Measurements from ENCODE around the gene QKI. TPM values are rescaled to one million over a fixed set of nuclear protein-coding genes. Genes with fewer than 3 reads are reported as not detected.

Gene QKI
- total and polyA plus RNA-seq, 2 donors (not counting 3 experiments of a cell fraction or from before 2014, with no cell fraction given), result 178 to 232 TPM

GRCh38 chr6:163568275-163568674, 153.8 kb downstream of the QKI start:
- Histone ChIP-seq H4K20me1 (replicated peaks; ENCODE audit: control insufficient read depth, extremely low read depth, insufficient read depth, low read length) (peaks cover 4% of the 10 kb centered on the region), H3K9ac (replicated peaks; ENCODE audit: extremely low read depth, insufficient read depth, low read length) (no peak overlapping the region), H3K9me1 (replicated peaks; ENCODE audit: control insufficient read depth, extremely low read depth, insufficient read depth, low read length) (no peaks in the 10 kb centered on the region), H3K4me3 (replicated peaks in 1 of 3; ENCODE audit: insufficient read depth in 1 of 3, low read depth in 1 of 3, low read length in 3 of 3) (no peak overlapping the region), H3K36me3 (ENCODE audit: control insufficient read depth in 2 of 2, extremely low read depth in 1 of 2, insufficient read depth in 2 of 2, low read length in 2 of 2) (peaks cover 10% of the 10 kb centered on the region in 2 experiments), H3K27me3 (ENCODE audit: control insufficient read depth in 2 of 2, insufficient read depth in 2 of 2, low read length in 2 of 2) (no peaks in the 10 kb centered on the region), H3K27ac (ENCODE audit: insufficient read depth, low read depth, low read length) (no peak overlapping the region), H3K4me1 (ENCODE audit: control insufficient read depth, extremely low read depth, insufficient read depth, low read length) (peaks cover 7% of the 10 kb centered on the region), H3K79me2 (ENCODE audit: control insufficient read depth, insufficient read depth, low read length) (no peaks in the 10 kb centered on the region), H3K4me2 (ENCODE audit: insufficient read depth, low read length) (no peak overlapping the region), H2AFZ (ENCODE audit: low read depth, low read length) (no peak overlapping the region), H3K9me3 (replicated peaks; ENCODE audit: control insufficient read depth, insufficient read depth, low read length) (no peaks in the 10 kb centered on the region)
- CTCF ChIA-PET, result interaction anchor here (2.4 kb wide), 1 partner anchor 14 kb away, joined by 9 read pairs; no protein-coding TSS in a partner anchor
- intact Hi-C loops (cut with micrococcal nuclease), result no loop called here
- dilution Hi-C loops (cut with MboI; ENCODE audit: extremely low pct_ligation_motif_present, low sequenced_read_pairs), result no loop called here
- FAIRE-seq (no peak), DNase-seq (ENCODE audit: low read depth, low spot score) (no peak)
- POLR2A ChIA-PET, result no interaction called here
- BruUV-seq (replicated peaks), result no TSS peak
- TF ChIP-seq FOS (IDR thresholded peaks at IDR 0.05; ENCODE audit: borderline replicate concordance, insufficient read depth, low read length) (no peak), POLR2A (IDR thresholded peaks at IDR 0.05; ENCODE audit: low read depth, low read length) (no peak), MYC (IDR thresholded peaks at IDR 0.05; ENCODE audit: low read depth, low read length) (no peak), EZH2 (IDR thresholded peaks at IDR 0.05; ENCODE audit: borderline replicate concordance, low read depth, low read length, severe bottlenecking) (no peak)

GRCh38 chr6:163570579-163571231, 156.2 kb downstream of the QKI start:
- Histone ChIP-seq H3K9me1 (replicated peaks; ENCODE audit: control insufficient read depth, extremely low read depth, insufficient read depth, low read length) (no peaks in the 10 kb centered on the region), H3K27ac (ENCODE audit: insufficient read depth, low read depth, low read length) (no peak overlapping the region), H3K4me2 (ENCODE audit: insufficient read depth, low read length) (no peak overlapping the region), H3K4me3 (replicated peaks in 1 of 3; ENCODE audit: insufficient read depth in 1 of 3, low read depth in 1 of 3, low read length in 3 of 3) (no peak overlapping the region), H3K36me3 (ENCODE audit: control insufficient read depth in 2 of 2, extremely low read depth in 1 of 2, insufficient read depth in 2 of 2, low read length in 2 of 2) (peaks cover 5 to 7% of the 10 kb centered on the region in 2 experiments), H3K79me2 (ENCODE audit: control insufficient read depth, insufficient read depth, low read length) (no peaks in the 10 kb centered on the region), H2AFZ (ENCODE audit: low read depth, low read length) (no peak overlapping the region), H4K20me1 (replicated peaks; ENCODE audit: control insufficient read depth, extremely low read depth, insufficient read depth, low read length) (no peaks in the 10 kb centered on the region), H3K4me1 (ENCODE audit: control insufficient read depth, extremely low read depth, insufficient read depth, low read length) (peaks cover 7% of the 10 kb centered on the region), H3K9ac (replicated peaks; ENCODE audit: extremely low read depth, insufficient read depth, low read length) (no peak overlapping the region), H3K9me3 (replicated peaks; ENCODE audit: control insufficient read depth, insufficient read depth, low read length) (no peaks in the 10 kb centered on the region), H3K27me3 (ENCODE audit: control insufficient read depth in 2 of 2, insufficient read depth in 2 of 2, low read length in 2 of 2) (no peaks in the 10 kb centered on the region)
- no TSS peak for BruUV-seq (replicated peaks)
- POLR2A ChIA-PET, result no interaction called here
- TF ChIP-seq CTCF (IDR thresholded peaks at IDR 0.05; ENCODE audit: extremely low read depth in 1 of 2, insufficient read depth in 1 of 2, low read depth in 1 of 2, low read length in 2 of 2) (no peak), JUN (IDR thresholded peaks at IDR 0.05; ENCODE audit: borderline replicate concordance, insufficient read depth, insufficient read length, low read depth) (no peak)
- intact Hi-C loops (cut with micrococcal nuclease) (no loop called here), dilution Hi-C loops (cut with MboI; ENCODE audit: extremely low pct_ligation_motif_present, low sequenced_read_pairs) (no loop called here)
- DNase-seq (ENCODE audit: low read depth, low spot score) (no peak), FAIRE-seq (no peak)
- CTCF ChIA-PET, result interaction anchor here (0.6 kb wide), 1 partner anchor 83 kb away, joined by 3 read pairs; no protein-coding TSS in a partner anchor

Data from endothelial cell of umbilical vein (primary cell).